Neural crest cell (in vitro differentiated cells): ENCODE measurements around the gene HIPK3. TPM values are rescaled to one million over a fixed set of nuclear protein-coding genes. Genes with fewer than 3 reads are reported as not detected.

Experiments used
- DNase-seq: peaks from one replicate; pipeline ENCODE4 v3.0.0; 2021; ENCODE audit warnings: low read depth, mixed read lengths, low spot score
- H3K27ac Mint-ChIP-seq: one replicate; pipeline ENCODE4 v1.8.0; 2021; ENCODE audit warnings: mild to moderate bottlenecking, mixed read lengths; ENCODE audit not compliant: unreplicated experiment
- H3K27me3 Mint-ChIP-seq: 2 replicates; pipeline ENCODE4 v1.8.0; 2021; ENCODE audit warnings: low read depth, mild to moderate bottlenecking, mixed read lengths
- H3K36me3 Mint-ChIP-seq: 2 replicates; pipeline ENCODE4 v1.8.0; 2021; ENCODE audit warnings: low read depth, mild to moderate bottlenecking, mixed read lengths
- H3K4me1 Mint-ChIP-seq: 2 replicates; pipeline ENCODE4 v1.8.0; 2021; ENCODE audit warnings: mixed read lengths
- H3K4me3 Mint-ChIP-seq: one replicate; pipeline ENCODE4 v1.8.0; 2021; ENCODE audit warnings: mild to moderate bottlenecking, mixed read lengths
- H3K9me3 Mint-ChIP-seq: 2 replicates; pipeline ENCODE4 v1.8.0; 2021; ENCODE audit warnings: mixed read lengths
- CTCF ChIP-seq: fragments of 200-600 bp; sonication (generic); conservative IDR thresholded peaks from 2 replicates; pipeline ENCODE4 v1.5.0; 2021; ENCODE audit warnings: antibody characterized with exemption, mild to moderate bottlenecking
- total RNA-seq: library from RNA; stranded (reverse); gene quantifications from 2 replicates; pipeline ENCODE4 v1.2.1, GENCODE V29; 2021

The HIPK3 gene
- total RNA-seq, 1 donor from 2014 or later, result 33.8 TPM

GRCh38 chr11:33269822-33270221 lies 12.6 kb downstream of the HIPK3 start:
- no peaks in the 10 kb centered on the region for H3K9me3 Mint-ChIP-seq
- no peaks in the 10 kb centered on the region for H3K27me3 Mint-ChIP-seq
- DNase-seq, result no peak
- H3K36me3 Mint-ChIP-seq, result no peaks in the 10 kb centered on the region
- no peak overlapping the region for H3K27ac Mint-ChIP-seq
- peaks cover 8% of the 10 kb centered on the region for H3K4me1 Mint-ChIP-seq
- no peak overlapping the region for H3K4me3 Mint-ChIP-seq
- no peak for TF ChIP-seq CTCF

DNA sequence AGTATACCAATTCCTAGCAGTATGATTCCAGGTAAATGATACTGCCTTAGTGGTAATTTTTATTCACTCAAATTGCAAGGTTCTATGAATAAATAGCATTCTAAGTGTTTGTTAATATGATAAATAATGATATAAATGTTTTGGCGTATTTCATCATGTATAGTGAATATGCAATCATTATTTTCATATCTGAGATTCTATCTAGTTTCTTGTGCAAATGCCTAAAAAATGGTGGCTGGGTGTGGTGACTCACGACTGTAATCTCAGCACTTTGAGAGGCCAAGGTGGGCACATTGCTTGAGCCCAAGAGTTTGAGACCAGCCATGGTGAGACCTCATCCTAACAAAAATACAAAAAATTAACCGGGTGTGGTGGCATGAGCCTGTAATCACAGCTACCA lies 13.9 kb downstream of the HIPK3 start:
- no peak overlapping the region for H3K27ac Mint-ChIP-seq
- DNase-seq, result no peak
- H3K9me3 Mint-ChIP-seq, result no peaks in the 10 kb centered on the region
- no peak for TF ChIP-seq CTCF
- H3K4me3 Mint-ChIP-seq, result no peak overlapping the region
- H3K36me3 Mint-ChIP-seq, result no peaks in the 10 kb centered on the region
- no peaks in the 10 kb centered on the region for H3K27me3 Mint-ChIP-seq
- H3K4me1 Mint-ChIP-seq, result peaks cover 14% of the 10 kb centered on the region

GRCh38 chr11:33272338-33273107 lies 15.3 kb downstream of the HIPK3 start:
- TF ChIP-seq CTCF, result no peak
- no peaks in the 10 kb centered on the region for H3K9me3 Mint-ChIP-seq
- DNase-seq, result no peak
- peaks cover 11% of the 10 kb centered on the region for H3K4me1 Mint-ChIP-seq
- H3K27ac Mint-ChIP-seq, result no peak overlapping the region
- H3K4me3 Mint-ChIP-seq, result no peak overlapping the region
- no peaks in the 10 kb centered on the region for H3K36me3 Mint-ChIP-seq
- no peaks in the 10 kb centered on the region for H3K27me3 Mint-ChIP-seq

- H3K27me3 Mint-ChIP-seq, result no peaks in the 10 kb centered on the region
- no peak for TF ChIP-seq CTCF
- peaks cover 2% of the 10 kb centered on the region for H3K36me3 Mint-ChIP-seq
- H3K4me1 Mint-ChIP-seq, result peaks cover 16% of the 10 kb centered on the region
- no peak overlapping the region for H3K27ac Mint-ChIP-seq
- no peak for DNase-seq
- no peak overlapping the region for H3K4me3 Mint-ChIP-seq
- H3K9me3 Mint-ChIP-seq, result no peaks in the 10 kb centered on the region
Measured at GRCh38 chr11:33273656-33274055, 16.5 kb downstream of the HIPK3 start.

DNA sequence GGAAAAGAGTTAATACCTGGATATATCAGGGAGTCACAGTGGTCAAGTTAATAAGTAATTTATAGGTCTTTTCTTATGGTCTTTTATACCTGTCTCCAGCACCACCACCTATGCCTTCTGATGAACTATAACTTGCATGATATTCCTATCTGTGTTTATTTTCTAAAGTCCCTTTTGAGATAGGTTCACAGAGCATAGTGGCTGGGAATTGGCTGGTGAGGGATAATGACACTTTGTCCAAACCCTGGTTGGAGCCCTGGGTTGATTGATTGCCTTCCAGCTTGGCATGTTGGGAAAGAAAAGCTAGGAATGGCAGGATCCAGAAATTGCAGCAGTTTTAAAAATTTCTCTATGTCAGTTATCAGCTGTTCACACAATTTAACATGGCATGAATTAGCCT lies 23.2 kb downstream of the HIPK3 start:
- peaks cover 2% of the 10 kb centered on the region for H3K36me3 Mint-ChIP-seq
- no peak for TF ChIP-seq CTCF

More for the DNA sequence above, 23.2 kb downstream of the HIPK3 start:
- Mint-ChIP-seq H3K27ac (no peak overlapping the region), H3K9me3 (peaks cover 3% of the 10 kb centered on the region), H3K4me1 (peaks cover 12% of the 10 kb centered on the region), H3K4me3 (no peak overlapping the region), H3K27me3 (no peaks in the 10 kb centered on the region)
- no peak for DNase-seq
